ENCODE measurements around the gene CDC7. TPM values are rescaled to one million over a fixed set of nuclear protein-coding genes. Genes with fewer than 3 reads are reported as not detected.

CDC7 gene
- total RNA-seq, 1 experiment from 2014 or later: 24.5 TPM

DNA sequence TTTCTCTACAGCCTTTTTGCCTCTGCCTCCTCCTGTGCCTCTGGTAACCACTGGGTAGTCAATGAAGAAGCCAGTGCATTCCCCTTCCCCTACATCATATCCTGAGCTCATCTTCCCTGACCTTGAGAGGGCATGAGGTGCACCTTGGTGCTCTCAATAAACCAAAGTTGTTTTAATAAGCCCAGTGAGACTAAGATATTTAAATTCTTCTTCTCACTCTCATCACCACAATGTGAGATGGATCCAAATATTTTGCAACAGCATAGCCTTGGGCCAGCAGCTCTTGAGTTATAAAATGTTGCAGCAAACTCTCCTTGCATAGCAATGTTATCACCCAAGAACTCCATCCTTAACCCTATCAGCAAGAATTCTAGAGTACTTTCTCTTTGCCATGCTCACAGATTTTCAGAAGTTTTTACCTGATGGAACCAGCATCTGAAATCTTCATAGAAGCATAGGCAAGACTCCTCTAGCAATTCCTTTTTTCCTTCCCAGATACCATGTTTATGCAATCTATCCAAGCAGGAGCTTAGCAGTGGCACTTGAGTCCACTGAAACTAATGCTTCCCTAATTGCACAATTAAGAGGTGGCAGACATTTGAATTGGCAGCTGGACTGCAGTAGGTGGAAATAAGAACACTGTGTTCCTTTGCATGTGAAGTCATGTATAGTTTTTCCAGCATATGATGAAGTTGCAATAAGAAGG, 36.8 kb downstream of the CDC7 start:
- CTCF ChIA-PET: no interaction called here
- intact Hi-C loops (cut with micrococcal nuclease): no loop called here
- Histone ChIP-seq H3K4me1 (ENCODE audit: control insufficient read depth in 1 of 2, insufficient read depth in 2 of 2, low read length in 2 of 2) (no peaks in the 10 kb centered on the region), H4K20me1 (ENCODE audit: insufficient read depth) (no peaks in the 10 kb centered on the region), H3K36me3 (ENCODE audit: control insufficient read depth in 1 of 2, insufficient read depth in 2 of 2, low read length in 2 of 2) (no peaks in the 10 kb centered on the region), H2AFZ (ENCODE audit: low read depth, low read length, poor library complexity, severe bottlenecking) (no peak overlapping the region), H3K4me3 (replicated peaks in 1 of 2; ENCODE audit: low read depth in 1 of 2, low read length in 2 of 2) (no peak overlapping the region), H3K4me2 (ENCODE audit: low read length) (no peak overlapping the region), H3K27ac (ENCODE audit: low read depth, low read length) (no peak overlapping the region), H3K9ac (ENCODE audit: low read length) (no peak overlapping the region), H3K9me2 (ENCODE audit: insufficient read depth) (no peaks in the 10 kb centered on the region), H3K27me3 (ENCODE audit: insufficient read depth, low read length) (no peaks in the 10 kb centered on the region), H3K79me2 (ENCODE audit: insufficient read depth, low read length) (no peaks in the 10 kb centered on the region), H3K9me3 (ENCODE audit: control insufficient read depth in 1 of 2, insufficient read depth in 1 of 2, low read depth in 1 of 2, low read length in 2 of 2) (no peaks in the 10 kb centered on the region)
- no peak for TF ChIP-seq ZNF274 (IDR thresholded peaks at IDR 0.05; ENCODE audit: low read depth, low read length)
- TF ChIP-seq EGR1 (IDR thresholded peaks at IDR 0.05; ENCODE audit: low read depth): no peak
- no peak for TF ChIP-seq EZH2phosphoT487 (IDR thresholded peaks at IDR 0.05; ENCODE audit: borderline replicate concordance)
- no peak for TF ChIP-seq ELF1 (IDR thresholded peaks at IDR 0.05; ENCODE audit: borderline replicate concordance, low read depth)
- no peak for TF ChIP-seq EZH2 (IDR thresholded peaks at IDR 0.05)
- RAD21 ChIA-PET (ENCODE audit: low non-redundant PET in 1 of 2, low total read pairs in 2 of 2, uncharacterized antibody in 2 of 2, unreplicated experiment in 2 of 2): no interaction called here
- BruUV-seq (replicated peaks): no TSS peak
- DNase-seq (ENCODE audit: low read depth, low spot score): no peak
- POLR2A ChIA-PET: no interaction called here
- no peak for ATAC-seq

DNA sequence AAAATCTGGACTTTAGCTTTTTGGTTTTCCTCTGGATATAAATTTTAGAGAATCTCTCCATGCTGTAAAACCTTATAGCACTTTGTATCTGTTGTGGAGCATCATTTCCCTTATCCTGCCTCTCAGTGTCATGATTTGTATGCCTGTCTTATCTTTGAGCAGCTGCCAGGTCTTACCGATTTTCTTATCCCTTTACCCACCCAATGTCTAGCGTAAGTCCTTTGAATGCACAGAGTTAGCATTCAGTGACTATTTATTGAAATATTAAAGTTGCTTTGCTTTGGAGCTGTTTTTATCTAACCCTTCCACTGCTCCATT, 37.3 kb downstream of the CDC7 start:
- no peak overlapping the region for H3K27ac ChIP-seq (ENCODE audit: low read depth, low read length)
- H3K4me1 ChIP-seq (ENCODE audit: control insufficient read depth in 1 of 2, insufficient read depth in 2 of 2, low read length in 2 of 2): no peaks in the 10 kb centered on the region
- ChIA-PET CTCF (no interaction called here), POLR2A (no interaction called here), RAD21 (ENCODE audit: low non-redundant PET in 1 of 2, low total read pairs in 2 of 2, uncharacterized antibody in 2 of 2, unreplicated experiment in 2 of 2) (no interaction called here)
- H3K36me3 ChIP-seq (ENCODE audit: control insufficient read depth in 1 of 2, insufficient read depth in 2 of 2, low read length in 2 of 2): no peaks in the 10 kb centered on the region
- no peaks in the 10 kb centered on the region for H3K9me2 ChIP-seq (ENCODE audit: insufficient read depth)
- no peak overlapping the region for H3K9ac ChIP-seq (ENCODE audit: low read length)
- no TSS peak for BruUV-seq (replicated peaks)
- no peaks in the 10 kb centered on the region for H4K20me1 ChIP-seq (ENCODE audit: insufficient read depth)
- no peak overlapping the region for H3K4me3 ChIP-seq (replicated peaks in 1 of 2; ENCODE audit: low read depth in 1 of 2, low read length in 2 of 2)
- H3K79me2 ChIP-seq (ENCODE audit: insufficient read depth, low read length): no peaks in the 10 kb centered on the region
- H3K4me2 ChIP-seq (ENCODE audit: low read length): no peak overlapping the region
- DNase-seq (ENCODE audit: low read depth, low spot score) (no peak), ATAC-seq (no peak)
- H2AFZ ChIP-seq (ENCODE audit: low read depth, low read length, poor library complexity, severe bottlenecking): no peak overlapping the region
- intact Hi-C loops (cut with micrococcal nuclease): no loop called here
- no peaks in the 10 kb centered on the region for H3K27me3 ChIP-seq (ENCODE audit: insufficient read depth, low read length)
- H3K9me3 ChIP-seq (ENCODE audit: control insufficient read depth in 1 of 2, insufficient read depth in 1 of 2, low read depth in 1 of 2, low read length in 2 of 2): no peaks in the 10 kb centered on the region
- no peak for TF ChIP-seq CEBPB (IDR thresholded peaks at IDR 0.05; ENCODE audit: low read depth)

All from HCT116 (cell line).